Astrocyte of the spinal cord (primary cell): ENCODE data around the gene DAGLB.

Source experiments
- DNase-seq: peaks from one replicate; pipeline ENCODE4 v3.0.0; 2011; ENCODE audit warnings: low read depth, low spot score
- H3K4me3 ChIP-seq: 2 replicates; pipeline ENCODE4 v1.5.1; 2011; ENCODE audit warnings: low read depth, mild to moderate bottlenecking, low read length, moderate library complexity
- CTCF ChIP-seq: IDR thresholded peaks from 2 replicates; pipeline ENCODE4 v1.5.1; 2012; ENCODE audit warnings: low read depth, mild to moderate bottlenecking, low read length, inconsistent platforms
- in situ Hi-C: cut with HindIII; loops from 2 replicates; pipeline ENCODE4 v1.10.0; 2017; ENCODE audit warnings: low sequenced_read_pairs

Gene DAGLB

GRCh38 chr7:6480323-6480660 lies 32.5 kb upstream of the DAGLB start:
- TF ChIP-seq CTCF, result no peak
- in situ Hi-C loops, result no loop called here
- no peak overlapping the region for H3K4me3 ChIP-seq
- no peak for DNase-seq

- TF ChIP-seq CTCF, result no peak
- no peak overlapping the region for H3K4me3 ChIP-seq
- no peak for DNase-seq
- in situ Hi-C loops, result no loop called here
Measured at GRCh38 chr7:6479067-6479466, 31.3 kb upstream of the DAGLB start.

- no peak for TF ChIP-seq CTCF
- in situ Hi-C loops, result no loop called here
- H3K4me3 ChIP-seq, result no peak overlapping the region
- DNase-seq, result no peak
Measured at GRCh38 chr7:6478186-6478585, 30.4 kb upstream of the DAGLB start.

GRCh38 chr7:6477318-6477660 lies 29.5 kb upstream of the DAGLB start:
- TF ChIP-seq CTCF, result no peak
- no peak overlapping the region for H3K4me3 ChIP-seq
- in situ Hi-C loops, result no loop called here
- DNase-seq, result no peak

- no peak overlapping the region for H3K4me3 ChIP-seq
- no peak for DNase-seq
- no peak for TF ChIP-seq CTCF
- in situ Hi-C loops, result no loop called here
Measured at GRCh38 chr7:6476596-6477317, 29.0 kb upstream of the DAGLB start.

GRCh38 chr7:6475433-6476186 lies 27.9 kb upstream of the DAGLB start:
- no peak for TF ChIP-seq CTCF
- in situ Hi-C loops, result no loop called here
- no peak for DNase-seq
- H3K4me3 ChIP-seq, result no peak overlapping the region
